Progenitor cell of endocrine pancreas (in vitro differentiated cells): ENCODE data around the gene TMEM98. TPM values are rescaled to one million over a fixed set of nuclear protein-coding genes. Genes with fewer than 3 reads are reported as not detected.

Experiments
- DNase-seq: peaks from one replicate; pipeline ENCODE4 v3.0.0; 2021; ENCODE audit warnings: low spot score; ENCODE audit not compliant: unreplicated experiment
- H3K27ac Mint-ChIP-seq: 2 replicates; pipeline ENCODE4 v1.8.0; 2021; ENCODE audit warnings: mild to moderate bottlenecking, moderate library complexity, mixed read lengths
- H3K27me3 Mint-ChIP-seq: 2 replicates; pipeline ENCODE4 v1.8.0; 2021; ENCODE audit warnings: mixed read lengths
- H3K36me3 Mint-ChIP-seq: 2 replicates; pipeline ENCODE4 v1.8.0; 2022; ENCODE audit warnings: mixed read lengths; ENCODE audit not compliant: insufficient read depth
- H3K4me1 Mint-ChIP-seq: 2 replicates; pipeline ENCODE4 v1.8.0; 2021; ENCODE audit warnings: low read depth, mixed read lengths
- H3K4me3 Mint-ChIP-seq: 2 replicates; pipeline ENCODE4 v1.8.0; 2021; ENCODE audit warnings: low read depth, mild to moderate bottlenecking, moderate library complexity, mixed read lengths
- H3K9me3 Mint-ChIP-seq: 2 replicates; pipeline ENCODE4 v1.8.0; 2021; ENCODE audit warnings: low read depth, mixed read lengths
- total RNA-seq: library from RNA; stranded (reverse); gene quantifications from 2 replicates; pipeline ENCODE4 v1.2.1, GENCODE V29; 2021
- TF ChIP-seq, protein P1 (sequence below): fragments of 200-600 bp; sonication (generic); IDR thresholded peaks from one replicate; pipeline ENCODE4 v1.5.0; 2021; ENCODE audit warnings: antibody characterized with exemption, mild to moderate bottlenecking; ENCODE audit not compliant: unreplicated experiment

The TMEM98 gene
- total RNA-seq, 1 donor from 2014 or later: 181 TPM

DNA sequence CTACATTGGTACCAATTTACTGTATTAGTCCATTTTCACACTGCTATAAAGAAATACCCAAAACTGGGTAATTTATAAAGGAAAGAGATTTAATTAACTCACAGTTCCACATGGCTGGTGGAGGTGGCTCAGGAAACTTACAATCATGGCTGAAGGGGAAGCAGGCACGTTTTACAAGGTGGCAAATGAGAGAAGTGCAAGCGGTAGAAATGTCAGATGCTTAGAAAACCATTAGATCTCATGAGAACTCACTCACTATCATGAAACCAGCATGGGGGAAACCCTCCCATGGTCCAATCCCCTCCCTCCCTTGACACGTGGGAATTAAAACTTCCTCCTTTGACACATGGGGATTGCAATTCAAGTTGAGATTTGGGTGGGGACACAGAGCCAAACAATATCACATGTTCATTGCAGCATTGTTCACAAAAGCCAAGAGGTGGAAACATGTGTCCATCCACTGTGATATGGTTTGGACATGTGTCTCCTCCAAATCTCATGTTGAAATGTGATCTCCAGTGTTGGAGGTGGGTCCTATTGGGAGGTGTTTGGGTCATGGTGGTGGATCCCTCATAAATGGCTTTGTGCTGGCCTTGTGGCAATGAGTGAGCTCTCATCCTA is 60.6 kb downstream of the TMEM98 start:
- Mint-ChIP-seq H3K27ac (no peak overlapping the region), H3K4me1 (no peaks in the 10 kb centered on the region), H3K36me3 (no peaks in the 10 kb centered on the region), H3K9me3 (peaks cover 14% of the 10 kb centered on the region), H3K4me3 (no peak overlapping the region), H3K27me3 (peaks cover 3% of the 10 kb centered on the region)
- no peak for DNase-seq
- TF ChIP-seq, protein P1, sequence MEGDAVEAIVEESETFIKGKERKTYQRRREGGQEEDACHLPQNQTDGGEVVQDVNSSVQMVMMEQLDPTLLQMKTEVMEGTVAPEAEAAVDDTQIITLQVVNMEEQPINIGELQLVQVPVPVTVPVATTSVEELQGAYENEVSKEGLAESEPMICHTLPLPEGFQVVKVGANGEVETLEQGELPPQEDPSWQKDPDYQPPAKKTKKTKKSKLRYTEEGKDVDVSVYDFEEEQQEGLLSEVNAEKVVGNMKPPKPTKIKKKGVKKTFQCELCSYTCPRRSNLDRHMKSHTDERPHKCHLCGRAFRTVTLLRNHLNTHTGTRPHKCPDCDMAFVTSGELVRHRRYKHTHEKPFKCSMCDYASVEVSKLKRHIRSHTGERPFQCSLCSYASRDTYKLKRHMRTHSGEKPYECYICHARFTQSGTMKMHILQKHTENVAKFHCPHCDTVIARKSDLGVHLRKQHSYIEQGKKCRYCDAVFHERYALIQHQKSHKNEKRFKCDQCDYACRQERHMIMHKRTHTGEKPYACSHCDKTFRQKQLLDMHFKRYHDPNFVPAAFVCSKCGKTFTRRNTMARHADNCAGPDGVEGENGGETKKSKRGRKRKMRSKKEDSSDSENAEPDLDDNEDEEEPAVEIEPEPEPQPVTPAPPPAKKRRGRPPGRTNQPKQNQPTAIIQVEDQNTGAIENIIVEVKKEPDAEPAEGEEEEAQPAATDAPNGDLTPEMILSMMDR: no peak

DNA sequence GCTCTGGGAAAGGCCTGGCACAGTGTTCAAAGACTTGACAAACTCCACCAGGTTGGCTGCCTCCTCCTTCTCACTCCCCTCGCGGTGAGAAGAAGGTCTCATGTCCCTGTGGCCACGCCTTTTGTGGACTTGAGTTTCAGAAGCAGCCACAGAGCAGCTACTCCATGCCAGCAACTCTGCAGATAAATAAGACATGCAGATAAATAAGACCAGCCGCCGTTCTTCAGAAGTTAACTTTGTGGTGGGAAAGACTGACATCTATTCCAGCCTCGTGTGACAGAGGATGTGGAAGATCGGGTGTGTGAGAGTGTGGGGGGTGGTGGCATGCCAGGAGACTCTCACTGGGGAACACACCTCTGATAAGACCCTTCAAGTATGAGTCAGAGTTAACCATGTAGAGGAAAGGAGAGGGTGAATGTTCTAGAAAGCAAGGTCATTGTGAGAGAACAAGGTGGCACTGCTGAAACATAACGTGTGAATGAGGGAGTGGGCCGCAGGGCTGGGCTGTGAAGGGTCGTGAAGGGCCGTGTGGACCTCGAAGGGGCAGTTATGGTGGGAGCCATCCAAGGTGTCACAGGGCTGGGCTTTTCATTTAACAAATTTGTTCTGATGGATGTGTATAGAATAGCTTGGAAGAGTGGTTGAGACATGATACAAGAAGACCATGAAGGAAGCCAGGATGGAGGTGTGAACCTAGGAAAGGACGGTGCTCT is 64.5 kb downstream of the TMEM98 start:
- no peak for DNase-seq
- Mint-ChIP-seq H3K9me3 (peaks cover 14% of the 10 kb centered on the region), H3K27ac (no peak overlapping the region), H3K36me3 (no peaks in the 10 kb centered on the region), H3K4me3 (no peak overlapping the region), H3K27me3 (peaks cover 10% of the 10 kb centered on the region), H3K4me1 (no peaks in the 10 kb centered on the region)
- TF ChIP-seq, protein P1: no peak

DNA sequence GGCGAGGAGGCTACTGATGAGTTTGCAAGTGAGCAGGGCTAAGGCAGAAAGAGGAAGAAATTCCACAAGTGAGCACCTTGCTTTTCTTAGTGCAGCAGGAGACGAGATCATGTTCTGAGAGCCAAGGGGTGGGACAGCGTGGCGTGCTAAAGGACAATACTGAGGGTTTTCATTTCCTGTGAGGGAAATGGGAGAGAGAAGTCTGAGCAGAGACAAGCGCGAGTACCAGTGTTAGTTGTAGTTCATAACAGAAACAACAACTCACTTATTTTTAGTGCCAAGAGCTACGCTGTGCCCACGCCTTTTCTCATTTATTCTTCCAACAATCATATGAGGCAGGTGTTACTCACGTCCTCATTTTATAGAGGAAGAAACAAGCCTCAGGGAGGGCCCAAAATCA is 66.0 kb downstream of the TMEM98 start:
- peaks cover 4% of the 10 kb centered on the region for H3K9me3 Mint-ChIP-seq
- H3K4me3 Mint-ChIP-seq: no peak overlapping the region
- no peaks in the 10 kb centered on the region for H3K36me3 Mint-ChIP-seq
- TF ChIP-seq, protein P1: no peak
- peaks cover 3% of the 10 kb centered on the region for H3K4me1 Mint-ChIP-seq
- H3K27ac Mint-ChIP-seq: no peak overlapping the region
- DNase-seq: no peak
- peaks cover 22% of the 10 kb centered on the region for H3K27me3 Mint-ChIP-seq

Other genes starting within 250 kb of the TMEM98 start
- gene MYO1D, start 51.0 kb upstream of the TMEM98 start, total RNA-seq: 36.9 and 45.9 TPM in 2 replicates
- not detected in 2 replicates for gene SPACA3, start 63.7 kb downstream of the TMEM98 start, total RNA-seq